ENCODE data around the gene LCN12.

DNA sequence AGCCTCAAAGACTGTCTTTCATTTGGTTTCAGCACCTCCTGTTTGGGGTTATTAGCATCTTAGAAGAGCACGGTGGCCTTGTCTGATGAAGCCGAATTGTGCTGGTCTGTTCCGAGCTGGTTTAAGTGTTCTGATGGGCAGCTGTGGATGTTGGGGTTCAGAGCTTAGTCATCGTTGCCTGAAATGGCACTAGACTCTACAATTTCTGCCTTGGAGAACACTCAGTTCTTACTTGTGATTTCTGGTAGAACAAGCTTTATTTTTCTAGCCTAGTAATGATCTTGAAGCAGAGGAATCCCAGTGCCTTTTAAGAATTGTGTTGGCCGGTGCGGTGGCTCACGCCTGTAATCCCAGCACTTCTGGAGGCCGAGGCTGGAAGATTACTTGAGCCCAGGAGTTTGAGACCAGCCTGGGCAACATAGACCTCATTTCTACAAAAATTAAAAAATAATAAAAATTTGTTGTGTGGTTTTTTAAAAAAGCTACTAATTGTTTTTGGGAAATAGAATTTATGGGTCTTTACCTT, 15.4 kb upstream of the LCN12 start:
- TF ChIP-seq CTCF (IDR thresholded peaks at IDR 0.05) (no peak), POLR2A (IDR thresholded peaks at IDR 0.05) (no peak)

Data from vagina (tissue), 2 donors.